MG63 (cell line): ENCODE results near the gene RP9. TPM values are rescaled to one million over a fixed set of nuclear protein-coding genes. Genes with fewer than 3 reads are reported as not detected.

Source experiments
- DNase-seq: peaks from one replicate; pipeline ENCODE4 v3.0.0-alpha.2; 2020
- H3K27me3 ChIP-seq: fragments of 250-450 bp; sonication (Bioruptor Pico); 2 replicates; pipeline ENCODE4 v1.5.1; 2020; ENCODE audit warnings: mild to moderate bottlenecking, moderate library complexity
- H3K36me3 ChIP-seq: fragments of 250-450 bp; sonication (Bioruptor Pico); 2 replicates; pipeline ENCODE4 v1.5.1; 2020; ENCODE audit warnings: mild to moderate bottlenecking, moderate library complexity
- H3K4me3 ChIP-seq: fragments of 250-450 bp; sonication (Bioruptor Pico); 2 replicates; pipeline ENCODE4 v1.5.1; 2020; ENCODE audit warnings: mild to moderate bottlenecking, moderate library complexity
- H3K9me3 ChIP-seq: fragments of 250-450 bp; sonication (Bioruptor Pico); 2 replicates; pipeline ENCODE4 v1.5.1; 2020; ENCODE audit warnings: mild to moderate bottlenecking, moderate library complexity
- total RNA-seq: library from RNA; depleted of rRNA; stranded (reverse); fragments of >200 nt; shearing (Covaris generic); gene quantifications from 2 replicates; pipeline ENCODE4 v1.2.3, GENCODE V29; 2014; ENCODE audit warnings: low replicate concordance; rRNA removed

RP9 gene
- 19.2 and 23.3 TPM in 2 replicates for total RNA-seq

GRCh38 chr7:33109005-33109757, at the start of gene RP9:
RP9 (minus strand) TSS chr7:33109404; CDS start chr7:33109372, 32 bp downstream.
- Histone ChIP-seq H3K36me3 (no peaks in the 10 kb centered on the region), H3K4me3 (peak within 1 kb of the TSS; percentile 71), H3K27me3 (no peaks in the 10 kb centered on the region), H3K9me3 (no peaks in the 10 kb centered on the region)
- DNase-seq: peak; percentile 72

GRCh38 chr7:33157781-33158180, 48.6 kb upstream of the RP9 start:
- Histone ChIP-seq H3K27me3 (no peaks in the 10 kb centered on the region), H3K9me3 (no peaks in the 10 kb centered on the region), H3K36me3 (no peaks in the 10 kb centered on the region), H3K4me3 (no peak overlapping the region)
- DNase-seq: no peak

DNA sequence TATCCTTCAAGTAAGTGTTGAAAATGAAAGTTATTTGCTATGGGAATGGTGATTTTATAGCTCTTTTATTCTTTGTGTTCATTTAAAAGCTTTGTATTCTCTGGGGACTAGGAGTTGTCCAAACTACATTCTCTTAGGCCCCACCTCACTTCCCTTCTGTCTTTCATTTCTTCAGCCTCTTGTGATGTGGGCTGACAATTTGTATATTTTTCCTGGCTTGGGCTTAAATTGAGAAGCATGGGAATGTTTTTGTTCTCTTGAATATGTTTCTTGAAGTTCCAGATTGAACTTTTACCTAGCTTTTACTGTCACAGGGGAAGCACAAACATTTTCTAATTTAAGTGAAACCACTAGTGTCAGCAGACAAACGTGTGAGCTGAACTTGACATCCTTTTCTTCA, 48.1 kb upstream of the RP9 start:
- DNase-seq: no peak
- Histone ChIP-seq H3K36me3 (no peaks in the 10 kb centered on the region), H3K27me3 (no peaks in the 10 kb centered on the region), H3K9me3 (no peaks in the 10 kb centered on the region), H3K4me3 (no peak overlapping the region)

- no peak overlapping the region for H3K4me3 ChIP-seq
- DNase-seq: no peak
- no peaks in the 10 kb centered on the region for H3K9me3 ChIP-seq
- no peaks in the 10 kb centered on the region for H3K36me3 ChIP-seq
- no peaks in the 10 kb centered on the region for H3K27me3 ChIP-seq
These were observed 47.2 kb upstream of the RP9 start for GRCh38 chr7:33156441-33156840.

GRCh38 chr7:33155811-33156210, 46.6 kb upstream of the RP9 start:
- Histone ChIP-seq H3K27me3 (no peaks in the 10 kb centered on the region), H3K36me3 (no peaks in the 10 kb centered on the region), H3K4me3 (no peak overlapping the region), H3K9me3 (no peaks in the 10 kb centered on the region)
- DNase-seq: no peak

DNA sequence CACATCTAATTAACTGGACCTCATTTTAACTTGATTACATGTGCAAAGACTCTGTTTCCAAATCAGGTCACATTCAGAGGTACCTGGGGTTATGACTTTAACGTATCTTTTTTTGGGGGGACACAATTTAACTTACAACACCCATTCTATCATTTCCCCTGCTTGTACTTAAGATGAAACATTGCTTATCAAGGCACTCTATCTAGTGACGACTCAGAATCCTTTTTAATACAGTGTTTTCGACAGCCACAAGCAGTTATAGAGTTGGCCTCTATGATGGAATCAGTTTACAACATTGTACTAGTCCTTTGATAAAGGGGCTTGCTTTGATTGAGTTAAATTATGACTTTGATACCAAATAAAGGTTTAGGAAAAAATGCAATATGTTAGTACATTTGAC, 42.9 kb upstream of the RP9 start:
- Histone ChIP-seq H3K4me3 (no peak overlapping the region), H3K9me3 (no peaks in the 10 kb centered on the region), H3K27me3 (no peaks in the 10 kb centered on the region), H3K36me3 (no peaks in the 10 kb centered on the region)
- DNase-seq: no peak

- peaks cover 3% of the 10 kb centered on the region; the same call in 1 of the 2 replicates for H3K9me3 ChIP-seq
- no peaks in the 10 kb centered on the region for H3K27me3 ChIP-seq
- DNase-seq: no peak
- no peaks in the 10 kb centered on the region for H3K36me3 ChIP-seq
- H3K4me3 ChIP-seq: no peak overlapping the region
These were observed 36.0 kb upstream of the RP9 start for GRCh38 chr7:33145156-33145555.

DNA sequence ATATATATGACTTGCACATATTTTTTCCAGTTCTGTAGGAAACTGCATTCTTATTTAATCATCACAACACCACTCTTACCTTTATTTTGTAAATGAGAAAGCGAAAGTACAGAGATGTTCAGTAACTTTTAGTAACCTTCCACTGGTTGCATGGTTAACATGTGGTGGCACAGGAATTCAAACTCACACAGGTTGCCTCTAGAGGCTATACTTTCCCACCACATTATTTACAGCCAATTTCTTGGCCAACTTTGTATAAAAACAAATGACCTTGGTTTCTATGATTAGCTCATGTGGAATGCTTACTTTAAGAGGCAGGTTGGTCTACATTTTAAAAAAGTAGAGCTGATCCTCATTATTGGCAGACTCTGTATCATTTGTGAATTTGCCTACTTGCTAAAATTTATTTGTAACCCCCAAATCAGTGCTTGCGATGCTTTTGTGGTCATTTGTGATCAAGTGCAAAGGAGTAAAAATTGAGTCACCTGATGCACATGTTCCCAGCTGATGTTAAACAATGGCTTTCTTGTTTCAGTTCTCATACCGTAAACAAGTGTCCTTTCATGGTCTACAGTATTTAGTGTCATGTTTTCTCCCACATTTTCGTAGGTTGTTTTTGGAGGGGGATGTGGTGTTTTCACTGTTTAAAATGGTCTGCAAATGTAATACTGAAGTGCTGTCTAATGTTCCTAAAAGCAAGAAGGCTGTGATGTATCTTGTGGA, 35.0 kb upstream of the RP9 start:
- Histone ChIP-seq H3K4me3 (no peak overlapping the region), H3K9me3 (peaks cover 3% of the 10 kb centered on the region; the same call in 1 of the 2 replicates)
- DNase-seq: no peak

DNA sequence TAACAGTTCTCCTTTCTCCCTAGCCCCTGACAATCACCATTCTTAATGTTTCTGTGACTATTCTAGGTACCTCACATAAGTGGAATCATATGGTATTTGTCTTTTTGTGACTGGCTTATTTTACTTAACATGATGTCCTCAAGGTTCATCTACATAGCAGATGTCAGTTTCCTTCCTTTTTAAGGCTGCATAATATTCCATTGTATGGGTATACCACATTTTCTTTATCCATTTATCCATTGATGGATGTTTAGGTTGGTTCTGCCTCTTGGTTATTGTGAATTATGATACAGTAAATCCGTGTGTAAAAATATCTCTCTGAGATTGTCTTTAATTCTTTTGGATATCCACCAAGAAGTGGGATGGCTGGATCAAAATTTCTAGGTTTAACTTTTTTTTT, 33.4 kb upstream of the RP9 start:
- no peak overlapping the region for H3K4me3 ChIP-seq
- no peak for DNase-seq
- no peaks in the 10 kb centered on the region for H3K27me3 ChIP-seq
- peaks cover 3% of the 10 kb centered on the region; the same call in 1 of the 2 replicates for H3K9me3 ChIP-seq
- H3K36me3 ChIP-seq: no peaks in the 10 kb centered on the region

More for the DNA sequence above, 35.0 kb upstream of the RP9 start:
- no peaks in the 10 kb centered on the region for H3K27me3 ChIP-seq
- no peaks in the 10 kb centered on the region for H3K36me3 ChIP-seq

- no peaks in the 10 kb centered on the region for H3K27me3 ChIP-seq
- H3K36me3 ChIP-seq: no peaks in the 10 kb centered on the region
- H3K4me3 ChIP-seq: no peak overlapping the region
- H3K9me3 ChIP-seq: no peaks in the 10 kb centered on the region
- DNase-seq: no peak
These were observed 27.9 kb upstream of the RP9 start for GRCh38 chr7:33137103-33137502.

- Histone ChIP-seq H3K27me3 (no peaks in the 10 kb centered on the region), H3K36me3 (no peaks in the 10 kb centered on the region), H3K4me3 (peak overlapping the region; percentile 95), H3K9me3 (no peaks in the 10 kb centered on the region)
- DNase-seq: no peak
These were observed 21.0 kb upstream of the RP9 start for GRCh38 chr7:33130184-33130583.

- Histone ChIP-seq H3K27me3 (no peaks in the 10 kb centered on the region), H3K36me3 (no peaks in the 10 kb centered on the region), H3K9me3 (no peaks in the 10 kb centered on the region), H3K4me3 (peak overlapping the region; percentile 95)
- no peak for DNase-seq
These were observed 20.6 kb upstream of the RP9 start for GRCh38 chr7:33129806-33130153.

DNA sequence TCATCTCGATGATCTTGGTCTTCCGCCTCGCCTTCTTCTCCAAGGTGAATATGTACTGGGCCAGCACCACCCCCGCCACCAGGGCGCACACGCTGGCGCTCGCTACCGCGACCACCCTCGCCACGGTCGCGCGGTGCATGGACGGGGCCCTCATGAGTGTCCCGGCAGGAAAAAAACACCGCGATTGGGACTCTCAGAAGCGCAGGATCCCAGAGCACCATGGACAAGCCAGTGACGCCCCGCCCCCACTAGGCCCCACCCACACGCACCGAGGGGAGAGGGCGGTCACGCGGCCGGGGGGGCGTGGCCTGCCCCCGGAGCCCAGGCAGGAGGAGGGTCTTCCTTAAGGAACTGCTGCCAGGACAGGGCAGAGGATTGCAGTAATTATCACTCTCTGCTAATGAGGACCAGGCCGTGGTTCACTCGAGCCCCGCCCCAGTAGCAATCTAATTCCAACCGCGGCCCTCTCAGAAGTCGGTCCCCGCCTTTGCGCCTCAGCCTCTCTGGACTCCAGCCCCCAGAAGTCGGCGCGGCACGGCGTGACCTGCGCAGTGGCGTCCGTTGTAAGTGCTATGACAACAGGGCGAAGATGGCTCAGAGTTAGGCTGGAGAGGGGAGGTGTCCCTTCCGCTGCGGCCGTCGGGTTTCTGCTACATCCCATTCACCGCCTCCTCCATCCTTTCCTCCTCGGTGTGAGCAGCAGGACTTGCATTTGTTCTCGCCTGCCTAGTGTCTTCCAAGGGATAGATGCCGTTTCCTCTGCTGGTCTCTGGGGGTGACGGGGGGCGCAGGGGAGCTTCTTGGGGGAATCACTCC, 20.0 kb upstream of the RP9 start, which contains the start of gene BBS9:
Gene BBS9, plus strand, starts transcription at position 575 of the 816 bp plus-strand sequence. CDS start 16,689 bp downstream, outside the sequence.
- Histone ChIP-seq H3K4me3 (peak within 1 kb of the TSS; percentile 95), H3K36me3 (no peaks in the 10 kb centered on the region), H3K9me3 (no peaks in the 10 kb centered on the region), H3K27me3 (no peaks in the 10 kb centered on the region)
- peak; percentile 92 for DNase-seq

DNA sequence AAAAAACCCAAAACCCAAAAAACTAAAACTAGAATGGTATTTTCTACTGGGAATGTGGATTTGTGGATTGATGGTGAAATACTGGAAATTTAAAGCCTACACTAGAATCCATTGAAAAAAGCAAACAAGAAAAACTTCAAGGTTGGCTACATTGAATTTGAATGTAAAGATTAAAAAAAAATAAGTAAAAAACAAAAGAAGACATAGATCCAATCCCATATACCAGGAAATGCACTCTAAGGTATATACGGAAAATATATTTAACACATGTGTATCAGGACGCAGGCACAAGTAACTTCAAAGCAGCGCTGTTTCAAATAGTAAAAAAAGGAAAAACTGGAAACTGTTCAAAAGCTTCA, 19.4 kb upstream of the RP9 start:
- H3K4me3 ChIP-seq: peak overlapping the region; percentile 95
- DNase-seq: no peak
- no peaks in the 10 kb centered on the region for H3K27me3 ChIP-seq
- H3K36me3 ChIP-seq: no peaks in the 10 kb centered on the region
- no peaks in the 10 kb centered on the region for H3K9me3 ChIP-seq

- DNase-seq: no peak
- H3K36me3 ChIP-seq: no peaks in the 10 kb centered on the region
- H3K9me3 ChIP-seq: no peaks in the 10 kb centered on the region
- H3K27me3 ChIP-seq: no peaks in the 10 kb centered on the region
- no peak overlapping the region for H3K4me3 ChIP-seq
These were observed 17.9 kb upstream of the RP9 start for GRCh38 chr7:33127085-33127484.

- Histone ChIP-seq H3K36me3 (no peaks in the 10 kb centered on the region), H3K4me3 (no peak overlapping the region), H3K27me3 (no peaks in the 10 kb centered on the region), H3K9me3 (peaks cover 6% of the 10 kb centered on the region)
- DNase-seq: no peak
These were observed 9.2 kb upstream of the RP9 start for GRCh38 chr7:33118383-33118782.

DNA sequence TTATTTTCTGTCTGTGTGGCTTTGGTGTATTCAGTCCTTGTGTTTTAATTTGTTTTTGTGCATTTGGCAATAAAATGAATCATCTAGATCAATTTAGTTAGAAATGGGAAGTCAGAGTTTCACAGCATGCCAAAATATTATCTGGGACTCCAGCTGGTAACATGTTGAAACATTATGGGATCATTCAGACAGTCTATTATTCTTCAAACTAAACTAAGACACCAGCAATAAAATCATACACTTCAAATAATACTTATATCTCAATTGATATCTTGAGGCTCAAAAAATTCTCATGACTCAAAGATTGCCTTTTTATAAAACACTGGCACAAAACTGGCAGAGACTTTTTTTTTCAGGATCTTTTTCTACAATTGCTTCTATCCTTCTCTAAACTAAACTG, 5.8 kb upstream of the RP9 start:
- no peaks in the 10 kb centered on the region for H3K36me3 ChIP-seq
- H3K9me3 ChIP-seq: peaks cover 6% of the 10 kb centered on the region
- H3K4me3 ChIP-seq: no peak overlapping the region
- no peak for DNase-seq
- no peaks in the 10 kb centered on the region for H3K27me3 ChIP-seq
